ENCODE results near the gene ABCB8.
A peak's percentile ranks its signal among the peaks of the same experiment; 100 is the strongest.
"Not testable (repeated sequence)": the region's sequence is repeated elsewhere in the genome, so short reads cannot be mapped to it uniquely, and the experiment has no call there.

Gene ABCB8

DNA sequence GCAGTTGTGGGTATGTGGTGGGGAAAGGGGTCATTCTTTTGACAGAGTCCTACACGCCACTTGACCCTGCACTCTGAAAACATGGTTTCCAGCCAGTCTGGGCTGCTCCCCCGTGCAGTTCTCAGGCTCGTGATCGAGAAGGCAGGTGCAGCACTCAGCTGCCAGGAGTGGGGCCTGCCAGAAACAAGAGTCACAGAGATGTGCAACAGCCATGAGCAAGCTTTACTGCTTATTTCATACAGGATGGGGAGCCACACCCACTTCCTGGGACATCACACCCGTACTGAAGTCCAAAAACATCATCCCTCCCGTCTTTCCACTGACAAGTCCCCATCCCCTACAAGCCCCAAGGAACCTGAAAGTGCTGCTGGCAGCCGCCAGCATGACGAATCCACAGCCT lies 13.3 kb upstream of the ABCB8 start:
- DNase-seq (ENCODE audit: low read depth), result no peak

DNA sequence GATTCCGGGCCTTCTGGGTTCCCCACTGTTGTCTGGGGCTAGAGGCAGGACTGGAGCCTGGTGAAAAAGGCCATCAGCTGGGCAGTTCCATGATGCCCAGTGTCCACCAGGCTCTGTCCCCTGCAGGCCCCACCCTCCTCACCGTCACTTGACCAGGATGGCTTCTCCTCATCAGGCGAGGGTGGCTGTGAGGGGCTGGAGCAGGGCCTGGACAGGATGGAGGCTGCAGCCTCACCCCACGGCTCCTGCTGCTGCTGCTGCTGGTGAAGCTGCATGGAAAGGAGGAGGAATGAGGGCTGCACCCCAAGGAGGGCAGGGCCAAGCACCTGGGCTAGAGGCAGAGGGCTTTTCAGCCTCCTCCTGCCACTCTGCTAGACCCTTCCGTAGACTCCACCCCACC lies 12.3 kb upstream of the ABCB8 start:
- no peak for DNase-seq (ENCODE audit: low read depth)

DNA sequence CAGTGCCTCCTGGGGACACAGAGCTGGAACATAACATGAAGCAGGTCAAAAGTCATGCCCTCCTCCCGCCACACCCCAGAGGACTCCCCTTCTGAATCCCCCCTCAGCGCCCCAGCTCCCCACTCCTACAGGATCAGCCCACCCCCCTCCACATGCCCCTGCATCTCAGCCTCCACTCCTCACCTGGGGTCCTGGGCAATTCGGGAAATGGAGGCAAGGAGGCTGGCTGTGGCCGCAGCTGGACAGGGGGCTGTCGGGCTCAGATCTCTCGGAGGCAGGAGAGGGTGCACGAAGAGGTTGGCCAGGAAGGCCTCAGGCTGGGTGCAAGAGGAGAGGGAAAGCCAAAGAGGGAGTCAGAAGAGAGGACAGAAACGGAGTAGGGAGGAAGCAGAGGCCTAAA lies 11.7 kb upstream of the ABCB8 start:
- DNase-seq (ENCODE audit: low read depth), result no peak

DNA sequence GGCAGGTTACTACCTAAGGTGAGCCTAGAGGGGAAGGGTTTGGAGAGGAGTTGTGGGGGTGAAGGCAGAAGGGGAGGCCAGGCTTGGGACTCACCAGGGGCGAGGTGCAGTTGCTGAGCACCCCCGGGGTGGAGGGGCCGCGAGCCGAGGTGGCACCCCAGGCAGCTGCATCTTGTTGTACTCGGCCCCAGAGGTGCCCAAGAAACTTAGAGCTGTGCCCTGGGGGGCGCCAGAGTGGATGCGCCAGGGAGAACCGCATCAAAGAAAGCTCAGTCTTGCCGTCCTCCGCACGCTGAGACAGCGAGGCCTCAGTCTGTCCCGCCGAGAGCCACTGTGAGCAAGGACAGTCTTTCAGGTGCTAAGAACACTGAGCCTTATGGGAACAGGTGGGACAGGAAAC lies 11.3 kb upstream of the ABCB8 start:
- DNase-seq (ENCODE audit: low read depth), result no peak

DNA sequence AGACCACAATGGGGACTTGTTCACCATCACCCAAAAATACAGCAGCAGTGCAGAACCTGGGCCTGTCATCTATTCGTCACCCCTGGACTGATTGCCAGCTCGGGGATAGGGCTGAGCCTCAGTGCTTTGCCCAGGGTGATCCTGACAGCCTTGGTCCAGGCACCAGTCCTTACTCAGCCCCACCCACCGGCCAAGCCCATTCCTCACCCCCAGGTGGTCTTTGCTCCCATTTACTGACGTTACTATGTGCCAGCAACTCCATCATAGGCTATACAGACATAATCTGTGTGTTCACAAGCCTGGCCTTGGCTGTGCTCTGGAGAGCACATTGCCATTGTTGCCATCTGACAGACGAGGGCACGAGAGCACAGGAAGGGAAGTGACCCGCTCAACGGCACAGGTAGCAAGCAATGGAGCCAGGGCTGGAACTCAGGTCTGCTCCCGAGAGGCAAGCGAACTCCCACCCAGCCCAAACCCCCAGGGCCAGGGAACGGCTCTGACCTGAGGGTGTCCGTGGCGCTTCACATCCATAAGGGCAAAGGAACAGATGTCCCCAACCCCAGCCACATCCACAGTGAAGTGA lies 10.8 kb upstream of the ABCB8 start:
- DNase-seq (ENCODE audit: low read depth), result no peak

DNA sequence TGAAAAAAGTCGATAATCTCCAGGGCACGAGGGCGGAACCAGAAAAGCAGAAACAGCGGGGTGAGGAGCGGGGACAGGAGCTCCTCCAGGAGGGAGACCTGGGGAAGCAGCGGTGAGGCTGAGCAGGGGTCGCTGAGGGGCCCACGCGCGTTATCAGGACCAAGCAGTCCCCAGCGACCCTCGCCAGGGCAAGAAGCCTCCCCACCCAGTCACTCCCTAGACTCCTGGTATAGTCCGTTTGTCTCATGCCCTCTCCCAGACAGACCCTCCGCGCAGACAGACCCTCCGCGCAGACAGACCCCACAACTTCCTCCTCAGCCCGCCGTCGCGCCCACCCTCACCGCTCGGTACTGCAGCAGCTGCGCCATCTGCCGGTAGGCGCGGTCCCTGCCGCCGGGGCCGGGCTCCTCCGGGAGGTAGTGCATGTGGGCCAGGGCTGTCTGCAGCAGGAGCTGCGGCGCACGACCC lies 10.3 kb upstream of the ABCB8 start:
- DNase-seq (ENCODE audit: low read depth), result peak; percentile 78

DNA sequence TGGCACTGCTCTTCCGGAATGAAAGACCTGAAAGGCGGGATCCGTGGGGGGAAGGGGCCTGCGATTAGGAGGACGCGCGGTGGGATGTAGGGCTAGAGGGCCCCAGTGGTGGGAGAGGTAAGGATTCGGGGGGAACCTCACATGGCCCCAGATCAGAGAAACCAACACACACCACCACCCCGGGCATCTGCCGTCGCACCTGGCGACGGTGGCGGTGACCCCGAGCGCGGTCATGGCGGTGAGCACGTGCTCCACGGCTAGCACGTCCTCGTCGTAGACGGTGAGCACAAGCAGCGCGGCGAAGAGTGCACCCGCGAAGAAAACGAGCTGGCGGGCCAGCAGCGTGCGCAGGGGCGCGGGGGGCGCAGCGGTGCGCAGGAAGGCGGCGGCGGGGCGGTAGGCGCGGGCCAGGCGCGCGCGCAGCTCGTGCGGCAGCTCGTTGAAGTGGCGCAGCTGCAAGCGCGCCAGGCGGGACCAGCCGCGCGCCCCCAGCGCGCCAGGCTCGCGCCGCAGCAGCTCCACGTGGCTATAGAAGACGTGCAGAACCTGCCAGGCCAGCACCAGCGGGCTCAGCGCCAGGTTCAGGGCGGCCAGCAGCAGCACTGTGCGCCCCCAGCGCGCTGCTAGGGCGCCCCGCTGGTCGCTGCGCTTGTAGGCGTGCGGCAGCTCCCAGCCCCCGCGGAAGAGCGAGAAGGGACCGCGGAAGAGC lies 9.7 kb upstream of the ABCB8 start:
- DNase-seq (ENCODE audit: low read depth), result no peak

DNA sequence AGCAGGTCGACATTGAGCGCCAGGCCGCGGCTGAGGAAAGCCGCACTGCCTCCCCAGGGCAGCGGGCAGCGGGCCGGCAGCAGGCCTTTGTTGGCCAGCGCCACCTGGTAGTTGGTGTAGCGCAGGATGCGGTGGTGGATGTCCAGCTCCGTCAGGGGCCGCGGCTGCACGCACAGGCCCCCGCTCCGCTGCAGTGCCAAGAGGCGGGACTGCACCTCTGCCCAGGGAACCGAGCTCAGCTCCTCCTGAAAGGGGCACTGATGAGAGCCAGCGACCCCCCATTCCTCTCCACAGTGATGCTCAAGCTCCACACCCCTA lies 9.2 kb upstream of the ABCB8 start:
- DNase-seq (ENCODE audit: low read depth), result no peak

DNA sequence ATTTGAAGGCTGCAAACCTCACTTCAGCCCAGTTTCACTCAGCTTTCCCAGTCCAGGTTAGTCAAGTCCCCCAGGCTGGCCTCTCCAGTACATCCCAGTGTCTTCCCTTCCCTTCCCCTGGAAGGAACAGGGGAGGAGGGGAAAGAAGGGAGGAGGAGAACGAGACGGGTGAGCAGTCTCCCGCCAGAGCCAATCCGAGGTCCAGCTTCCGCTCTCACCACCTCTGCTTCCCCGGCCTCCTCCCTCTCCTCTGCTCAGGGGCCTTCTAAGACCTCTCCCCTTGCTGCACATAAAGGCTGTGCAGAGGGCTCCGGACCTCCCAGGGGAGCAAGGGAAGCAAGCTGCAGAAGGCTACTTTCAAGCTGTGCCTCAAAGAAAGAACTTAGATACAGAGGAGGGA lies 8.0 kb upstream of the ABCB8 start:
- no peak for DNase-seq (ENCODE audit: low read depth)

DNA sequence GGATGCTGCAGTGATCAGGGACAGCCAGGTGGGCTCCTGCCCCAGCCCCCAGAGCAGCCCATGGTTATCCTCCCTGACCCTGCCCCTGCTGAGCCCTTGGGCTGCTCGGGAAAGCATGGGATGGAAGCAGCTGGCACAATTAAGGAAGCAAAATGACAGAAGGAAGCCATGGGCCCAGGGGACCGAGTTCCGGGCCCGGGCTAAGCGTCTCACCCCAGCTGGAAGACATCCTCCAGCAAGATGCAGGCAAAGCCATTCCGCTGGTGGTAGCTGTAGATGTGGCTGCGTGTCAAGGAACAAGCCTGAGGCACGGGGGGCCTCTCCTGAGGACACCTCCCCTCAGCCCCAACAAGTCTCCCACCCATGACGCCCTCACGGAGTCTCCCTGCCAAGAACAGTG lies 5.0 kb upstream of the ABCB8 start:
- no peak for DNase-seq (ENCODE audit: low read depth)

DNA sequence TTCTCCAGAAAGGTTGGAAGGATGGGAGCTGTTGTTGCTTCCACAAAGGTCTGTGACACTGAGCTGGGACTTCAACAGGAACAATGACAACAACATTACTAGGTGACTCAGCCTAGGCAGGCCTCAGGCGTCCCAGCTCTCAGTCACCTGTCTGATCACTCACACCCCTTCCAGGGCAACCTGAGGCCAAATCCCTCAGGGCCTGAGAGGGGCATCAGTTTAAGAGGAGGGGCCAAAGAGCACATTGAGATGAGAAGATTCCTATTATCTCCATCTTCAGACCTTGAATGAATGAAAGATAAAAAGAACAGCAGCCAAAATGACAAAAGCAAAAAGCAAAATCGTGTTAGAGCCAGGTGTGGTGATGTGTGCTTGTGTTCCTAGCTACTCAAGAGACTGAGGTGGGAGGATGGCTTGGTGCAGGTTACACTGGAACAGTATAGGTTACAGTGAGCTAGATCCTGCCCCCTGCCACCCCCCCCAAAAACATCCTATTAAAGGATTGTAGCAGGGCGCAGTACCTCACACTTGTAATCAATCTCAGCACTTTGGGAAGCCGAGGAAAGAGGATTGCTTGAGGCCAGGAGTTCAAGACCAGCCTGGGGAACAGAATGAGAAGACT lies 3.7 kb upstream of the ABCB8 start, which contains the start of gene ATG9B:
TSS of gene ATG9B (minus strand) at position 60 of the 622 bp plus-strand sequence. CDS start 71 bp downstream, outside the sequence.
- no peak for DNase-seq (ENCODE audit: low read depth)

DNA sequence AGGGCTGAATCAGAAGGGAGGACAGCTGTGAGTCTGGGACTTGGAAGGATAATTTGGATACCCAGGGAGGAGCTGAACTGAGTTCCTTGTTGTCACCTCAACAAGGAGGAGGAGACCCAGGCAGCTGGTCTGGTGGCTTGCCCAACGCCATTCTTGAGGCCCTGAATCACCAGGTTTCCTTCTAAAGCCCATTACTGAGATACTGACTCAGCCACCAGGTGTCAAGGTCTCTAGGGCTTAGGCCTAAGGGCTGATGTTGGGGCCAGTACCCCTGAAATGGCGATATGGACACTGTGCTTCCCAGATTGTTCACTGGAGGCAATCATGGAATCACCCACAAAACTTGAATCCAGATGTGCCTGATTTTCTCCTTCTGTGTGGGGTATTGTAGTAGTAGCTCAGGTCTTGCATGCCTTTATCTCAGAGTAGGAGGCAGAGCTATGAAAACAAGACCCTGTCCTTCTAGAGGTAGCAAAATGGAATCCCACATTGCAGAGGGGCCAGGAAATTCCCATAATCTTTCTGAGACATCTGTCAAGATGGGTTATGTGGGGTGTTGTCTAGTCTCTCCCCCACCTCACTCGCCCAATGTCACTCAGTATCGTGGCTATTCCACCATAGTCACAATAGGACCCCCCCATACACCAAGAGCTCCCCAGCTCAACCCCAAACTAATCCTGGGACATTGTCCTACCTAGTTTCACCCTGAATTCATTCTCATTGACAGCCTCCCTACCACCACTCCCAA lies 2.2 kb upstream of the ABCB8 start:
- no peak for DNase-seq (ENCODE audit: low read depth)

DNA sequence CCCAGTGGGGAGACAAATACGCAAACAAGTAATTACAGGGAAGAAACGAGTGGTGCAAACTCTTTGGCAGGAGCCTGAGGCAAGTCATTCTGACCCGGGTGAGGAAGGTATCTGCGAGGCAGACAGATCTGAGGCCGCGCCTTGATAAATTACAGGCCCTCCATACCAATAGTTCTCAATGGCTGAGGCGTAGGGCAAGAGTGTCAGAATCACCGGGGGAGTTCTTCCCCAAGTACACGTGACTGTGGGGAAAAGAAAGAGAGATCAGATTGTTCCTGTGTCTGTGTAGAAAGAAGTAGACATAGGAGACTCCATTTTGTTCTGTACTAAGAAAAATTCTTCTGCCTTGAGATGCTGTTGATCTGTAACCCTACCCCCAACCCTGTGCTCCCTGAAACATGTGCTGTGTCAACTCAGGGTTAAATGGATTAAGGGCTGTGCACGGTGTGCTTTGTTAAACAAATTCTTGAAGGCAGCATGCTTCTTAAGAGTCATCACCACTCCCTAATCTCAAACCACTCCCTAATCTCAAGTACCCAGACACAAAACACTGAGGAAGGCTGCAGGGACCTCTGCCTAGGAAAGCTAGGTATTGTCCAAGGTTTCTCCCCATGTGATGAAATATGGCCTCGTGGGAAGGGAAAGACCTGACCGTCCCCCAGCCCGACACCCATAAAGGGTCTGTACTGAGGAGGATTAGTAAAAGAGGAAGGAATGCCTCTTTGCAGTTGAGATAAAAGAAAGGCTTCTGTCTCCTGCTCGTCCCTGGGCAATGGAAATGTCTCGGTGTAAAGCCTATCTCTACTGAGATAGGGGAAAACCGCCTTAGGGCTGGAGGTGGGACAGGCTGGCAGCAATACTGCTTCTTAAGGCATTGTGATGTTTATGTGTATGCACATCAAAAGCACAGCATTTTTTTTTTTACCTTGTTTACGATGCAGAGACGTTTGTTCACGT lies 1.2 kb upstream of the ABCB8 start:
- DNase-seq (ENCODE audit: low read depth), result not testable (repeated sequence)

DNA sequence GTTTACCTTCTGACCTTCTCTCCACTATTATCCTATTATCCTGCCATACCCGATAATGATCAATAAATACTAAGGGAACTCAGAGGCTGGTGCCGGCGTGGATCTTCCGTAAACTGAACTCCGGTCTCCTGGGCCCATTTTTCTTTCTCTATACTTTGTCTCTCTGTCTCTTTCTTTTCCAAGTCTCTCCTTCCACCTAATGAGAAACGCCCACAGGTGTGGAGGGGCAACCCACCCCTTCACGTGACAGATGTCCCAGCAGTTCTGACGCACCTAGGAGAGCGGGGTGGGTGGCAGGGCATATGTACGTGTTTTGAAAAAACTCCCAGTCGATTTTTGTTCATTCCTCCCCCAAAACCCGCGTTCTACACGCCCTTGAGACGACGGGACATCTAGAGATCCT lies 521 bp upstream of the ABCB8 start:
- peak; percentile 61 for DNase-seq (ENCODE audit: low read depth)

DNA sequence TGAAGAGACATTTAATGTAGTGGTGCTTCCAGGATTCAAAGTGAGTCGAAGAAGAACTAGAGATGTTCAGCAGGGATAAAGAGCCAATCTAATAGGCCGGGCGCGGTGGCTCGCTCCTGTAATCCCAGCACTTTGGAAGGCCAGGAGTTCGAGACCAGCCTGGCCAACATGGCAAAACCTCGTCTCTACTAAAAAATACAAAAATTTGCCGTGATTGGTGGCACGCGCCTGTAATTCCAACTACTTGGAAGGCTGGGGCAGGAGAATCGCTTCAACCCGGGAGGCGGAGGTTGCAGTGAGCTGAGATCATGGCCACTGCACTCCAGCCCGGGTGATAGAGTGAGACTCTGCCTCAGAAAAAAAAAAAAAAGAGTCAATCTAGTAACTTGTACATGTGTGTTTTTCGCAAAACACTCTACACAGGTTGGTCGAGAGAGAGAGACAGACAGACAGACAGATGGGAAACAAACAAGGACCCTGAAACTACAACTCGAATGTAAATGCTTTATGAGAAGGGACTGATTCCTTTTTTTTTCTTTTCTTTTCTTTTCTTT lies 775 bp downstream of the ABCB8 start:
- no peak for DNase-seq (ENCODE audit: low read depth)

DNA sequence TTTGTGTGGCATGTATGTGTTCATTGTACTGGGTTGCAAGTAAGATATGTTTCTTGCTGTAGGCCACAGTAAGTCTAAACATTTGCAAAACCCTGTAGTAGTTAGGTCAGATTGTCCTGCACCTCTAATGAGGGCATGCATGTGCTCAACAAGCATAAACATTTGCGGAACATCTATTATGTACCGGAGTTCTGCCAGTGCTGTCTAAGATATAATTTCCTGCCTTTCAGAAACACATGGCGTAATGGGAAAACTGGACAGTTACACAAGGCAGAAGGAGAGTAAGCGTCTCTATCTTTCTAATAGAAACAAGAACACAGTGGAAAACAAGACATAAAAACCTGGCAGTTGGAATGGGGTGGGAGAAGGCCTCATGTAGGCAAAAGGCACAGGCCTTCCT lies 2.8 kb downstream of the ABCB8 start:
- no peak for DNase-seq (ENCODE audit: low read depth)

DNA sequence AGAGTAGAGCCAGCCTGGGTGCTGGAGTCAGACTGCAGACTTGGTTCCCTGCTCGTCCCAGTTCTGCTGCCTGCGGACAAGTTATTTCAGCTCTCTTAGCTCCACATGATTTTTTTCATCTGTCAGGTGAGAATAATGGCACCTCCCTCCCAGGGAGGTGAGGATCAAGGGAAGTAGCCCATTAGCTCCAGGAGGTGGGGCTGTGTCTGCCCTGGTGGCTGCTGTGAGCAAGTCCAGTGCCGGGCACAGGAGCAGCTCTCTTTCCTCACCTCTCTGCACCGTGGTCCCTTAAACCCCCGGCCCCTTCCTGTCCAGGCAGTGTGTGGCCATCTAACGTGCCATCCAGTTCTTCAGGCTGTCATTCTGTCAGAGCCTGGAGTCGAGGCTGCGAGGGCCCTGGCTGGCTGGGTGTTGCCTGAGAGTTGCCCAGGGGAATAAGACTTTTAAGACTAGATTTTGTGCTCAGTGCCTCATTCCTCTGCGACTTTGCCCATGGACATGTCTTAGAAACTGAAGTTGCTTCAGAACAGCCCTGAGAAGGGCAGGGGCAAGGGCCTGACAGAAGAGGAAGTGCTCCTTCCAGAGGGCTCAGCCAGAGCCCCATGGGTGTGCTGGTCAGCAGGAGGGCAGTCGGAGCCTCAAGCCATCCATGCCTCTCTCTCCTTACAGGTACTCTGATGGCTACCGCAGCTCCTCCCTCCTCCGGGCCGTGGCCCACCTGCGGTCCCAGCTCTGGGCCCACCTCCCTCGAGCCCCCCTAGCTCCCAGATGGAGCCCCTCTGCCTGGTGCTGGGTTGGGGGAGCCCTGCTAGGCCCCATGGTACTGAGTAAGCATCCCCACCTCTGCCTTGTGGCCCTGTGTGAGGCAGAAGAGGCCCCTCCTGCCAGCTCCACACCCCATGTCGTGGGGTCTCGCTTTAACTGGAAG lies 5.0 kb downstream of the ABCB8 start:
- no peak for DNase-seq (ENCODE audit: low read depth)

DNA sequence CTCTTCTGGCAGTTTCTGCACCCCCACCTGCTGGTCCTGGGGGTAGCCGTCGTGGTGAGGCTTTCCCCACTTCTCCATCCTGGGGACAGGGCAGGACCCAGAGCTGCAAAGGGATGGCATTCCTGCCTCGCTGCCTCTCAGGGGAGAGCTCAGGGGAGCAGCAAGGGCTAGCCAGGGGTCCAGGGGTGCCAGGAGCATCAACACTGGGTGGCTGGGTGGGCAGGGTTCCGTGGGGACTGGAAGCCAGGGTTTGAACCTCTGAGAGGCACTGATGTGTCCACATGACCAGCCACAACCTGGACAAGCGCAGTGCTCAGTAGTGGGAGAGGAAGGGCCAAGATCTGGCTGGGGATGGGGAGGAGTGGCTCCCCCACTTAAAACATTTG lies 5.6 kb downstream of the ABCB8 start:
- no peak for DNase-seq (ENCODE audit: low read depth)

DNA sequence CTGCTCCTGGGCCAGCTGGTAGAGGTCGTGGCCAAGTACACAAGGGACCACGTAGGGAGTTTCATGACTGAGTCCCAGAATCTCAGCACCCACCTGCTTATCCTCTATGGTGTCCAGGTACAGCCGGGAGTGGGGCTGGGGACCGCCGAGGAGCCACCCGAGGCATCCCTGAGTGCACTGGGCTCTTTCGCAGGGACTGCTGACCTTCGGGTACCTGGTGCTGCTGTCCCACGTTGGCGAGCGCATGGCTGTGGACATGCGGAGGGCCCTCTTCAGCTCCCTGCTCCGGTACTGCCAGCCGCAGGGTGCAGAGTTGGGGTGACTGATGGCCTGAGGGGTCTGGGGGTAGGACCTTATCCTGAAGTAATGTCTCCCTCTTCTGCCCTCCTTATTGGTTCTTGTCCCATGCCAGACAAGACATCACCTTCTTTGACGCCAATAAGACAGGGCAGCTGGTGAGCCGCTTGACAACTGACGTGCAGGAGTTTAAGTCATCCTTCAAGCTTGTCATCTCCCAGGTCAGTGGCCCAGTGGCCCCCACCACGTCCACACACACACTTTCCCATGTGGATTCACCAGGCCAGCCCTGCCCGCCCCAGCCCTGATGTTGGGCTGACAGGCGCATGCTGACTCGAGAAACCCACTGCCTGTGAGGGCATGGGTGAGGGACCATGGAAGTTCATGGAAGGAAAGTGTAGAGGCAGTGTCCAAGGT lies 6.2 kb downstream of the ABCB8 start:
- DNase-seq (ENCODE audit: low read depth), result no peak
